ENCODE results near the gene RND2.

RND2 gene

DNA sequence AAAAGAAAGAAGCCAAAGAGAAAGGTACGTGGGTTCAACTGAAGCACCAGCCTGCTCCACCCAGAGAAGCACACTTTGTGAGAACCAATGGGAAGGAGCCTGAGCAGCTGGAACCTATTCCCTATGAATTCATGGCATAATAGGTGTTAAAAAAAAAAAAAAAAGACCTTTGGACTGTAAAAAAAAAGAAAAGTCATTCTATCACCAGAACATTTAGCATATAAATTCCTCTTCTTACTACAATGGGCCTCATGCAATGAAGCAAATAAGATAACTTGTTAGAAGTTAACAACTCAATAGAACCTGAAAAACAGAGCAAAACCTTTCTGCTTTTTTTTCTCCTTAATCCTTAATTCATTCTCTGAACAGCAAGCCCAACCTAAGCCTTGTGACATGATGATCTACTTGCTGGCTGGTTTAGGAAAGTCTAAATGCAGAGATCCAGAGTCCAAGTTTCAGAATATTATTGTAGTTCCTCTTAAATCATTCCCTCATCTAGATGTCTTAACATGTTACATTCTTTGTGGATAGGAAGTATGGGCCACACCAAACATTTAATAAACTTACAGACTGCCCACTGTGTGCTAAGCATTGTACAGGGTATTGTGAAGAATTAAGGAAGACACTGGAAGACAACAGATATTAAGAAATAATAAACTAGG lies 54.7 kb downstream of the RND2 start:
- no peak for DNase-seq (ENCODE audit: low spot score)

All from CD4-positive, alpha-beta T cell treated with Interleukin-6 at 100 ng/mL for 8 hours (primary cell).